Measurements from ENCODE around the gene DDT.

GRCh38 chr22:23925020-23925606 is 49.1 kb downstream of the DDT start:
- TF ChIP-seq ATF7 (IDR thresholded peaks at IDR 0.05; ENCODE audit: low read depth) (no peak), CTCF (IDR thresholded peaks at IDR 0.05 in 2 of 3, conservative IDR thresholded peaks at IDR 0.05 in 1 of 3; ENCODE audit: control insufficient read depth in 2 of 3, extremely low read depth in 1 of 3, insufficient read depth in 1 of 3, low read depth in 3 of 3, low read length in 3 of 3) (no peak), ZNF274 (IDR thresholded peaks at IDR 0.05; ENCODE audit: insufficient read depth, insufficient read length) (no peak), CHD4 (IDR thresholded peaks at IDR 0.05) (no peak), USF2 (IDR thresholded peaks at IDR 0.05; ENCODE audit: borderline replicate concordance, low read depth, low read length) (no peak), SMAD1 (IDR thresholded peaks at IDR 0.05; ENCODE audit: low read depth, partially characterized antibody) (no peak)

Data from GM12878 (cell line).